Inferior parietal cortex (tissue), 1 donor: ENCODE measurements around the gene GLP2R.
A peak's percentile ranks its signal among the peaks of the same experiment; 100 is the strongest.
"Not testable (repeated sequence)": the region's sequence is repeated elsewhere in the genome, so short reads cannot be mapped to it uniquely, and the experiment has no call there.

Experiments
- DNase-seq: peaks from one replicate; pipeline ENCODE4 v3.0.0-alpha.2; 2016; ENCODE audit errors: extremely low spot score

The GLP2R gene

GRCh38 chr17:9899280-9900043 is 73.7 kb downstream of the GLP2R start:
- DNase-seq = no peak

GRCh38 chr17:9900044-9900594 is 74.4 kb downstream of the GLP2R start:
- no peak for DNase-seq

- no peak for DNase-seq
These were observed 75.1 kb downstream of the GLP2R start for GRCh38 chr17:9900784-9901183.

- no peak for DNase-seq
These were observed 76.4 kb downstream of the GLP2R start for GRCh38 chr17:9902120-9902519.

GRCh38 chr17:9904277-9905077 is 78.8 kb downstream of the GLP2R start:
- DNase-seq = no peak

GRCh38 chr17:9905078-9905415 is 79.3 kb downstream of the GLP2R start, which contains the start of gene RCVRN:
RCVRN (minus strand) TSS chr17:9905271; CDS start chr17:9905180, 91 bp downstream.
- no peak for DNase-seq

- no peak for DNase-seq
These were observed 80.2 kb downstream of the GLP2R start for GRCh38 chr17:9905902-9906301.

GRCh38 chr17:9906616-9907015 is 80.9 kb downstream of the GLP2R start:
- no peak for DNase-seq

GRCh38 chr17:9907131-9907530 is 81.4 kb downstream of the GLP2R start:
- DNase-seq = no peak

GRCh38 chr17:9907883-9908648 is 82.3 kb downstream of the GLP2R start:
- no peak for DNase-seq

GRCh38 chr17:9908649-9909042 is 82.9 kb downstream of the GLP2R start:
- DNase-seq = no peak

GRCh38 chr17:9911089-9911488 is 85.4 kb downstream of the GLP2R start:
- DNase-seq = no peak

- DNase-seq = peak; percentile 41
These were observed 86.7 kb downstream of the GLP2R start for GRCh38 chr17:9912121-9913099.

GRCh38 chr17:9913476-9913875 is 87.8 kb downstream of the GLP2R start:
- no peak for DNase-seq

GRCh38 chr17:9916108-9916507 is 90.4 kb downstream of the GLP2R start:
- DNase-seq = no peak

- DNase-seq = no peak
These were observed 91.4 kb downstream of the GLP2R start for GRCh38 chr17:9917131-9917530.

GRCh38 chr17:9917801-9918200 is 92.1 kb downstream of the GLP2R start:
- DNase-seq = no peak

- DNase-seq = no peak
These were observed 92.6 kb downstream of the GLP2R start for GRCh38 chr17:9918352-9918751.

- no peak for DNase-seq
These were observed 93.2 kb downstream of the GLP2R start for GRCh38 chr17:9918804-9919352.

- DNase-seq = not testable (repeated sequence)
These were observed 95.5 kb downstream of the GLP2R start for GRCh38 chr17:9921216-9921615.
